H1 (cell line): Measurements from ENCODE around the gene ASXL2. TPM values are rescaled to one million over a fixed set of nuclear protein-coding genes. Genes with fewer than 3 reads are reported as not detected.

Experiments
- CTCF ChIA-PET: fragments of 300-600 bp; sonication (Branson Sonifier 250); formaldehyde crosslinking; loops from one replicate; lab custom pipeline; 2021; ENCODE audit not compliant: partially characterized antibody; lab: Charles Lee
- POLR2A ChIA-PET: fragments of 300-600 bp; sonication (Branson Sonifier 250); formaldehyde crosslinking; loops from one replicate; lab custom pipeline; 2021; ENCODE audit warnings: inconsistent platforms; ENCODE audit not compliant: partially characterized antibody; lab: Charles Lee
- DNase-seq, 2 experiments: peaks; one replicate each; pipeline versions ENCODE4 v3.0.0 to v3.0.0-alpha.2; 2010 to 2022; ENCODE audit warnings: low spot score in 2 of 2, low read depth in 1 of 2, mixed read lengths in 1 of 2
- FAIRE-seq: peaks from 2 replicates; lab custom pipeline; 2011; peaks lifted over from hg19 to GRCh38; lab: Jason Lieb, UNC
- H2AFZ ChIP-seq: 2 replicates; pipeline ENCODE4 v1.8.1; 2012; ENCODE audit warnings: low read length, inconsistent platforms
- H2AK5ac ChIP-seq: 2 replicates; pipeline ENCODE4 v1.6.1; 2013; ENCODE audit warnings: low read depth, low read length
- H2BK120ac ChIP-seq: replicated peaks from 2 replicates; pipeline ENCODE3; 2013; ENCODE audit warnings: low read depth, low read length, inconsistent platforms
- H2BK12ac ChIP-seq: 2 replicates; pipeline ENCODE4 v1.6.1; 2013; ENCODE audit warnings: low read depth, low read length
- H2BK15ac ChIP-seq: 2 replicates; pipeline ENCODE4 v1.6.1; 2013; ENCODE audit warnings: low read length
- H2BK20ac ChIP-seq: 2 replicates; pipeline ENCODE4 v1.6.1; 2013; ENCODE audit warnings: low read length
- H2BK5ac ChIP-seq: 2 replicates; pipeline ENCODE4 v1.6.1; 2013; ENCODE audit warnings: low read depth, low read length
- H3K14ac ChIP-seq: 2 replicates; pipeline ENCODE4 v1.6.1; 2013; ENCODE audit warnings: inconsistent platforms; ENCODE audit not compliant: insufficient read length
- H3K18ac ChIP-seq: 2 replicates; pipeline ENCODE4 v1.6.1; 2013; ENCODE audit warnings: low read length; ENCODE audit errors: extremely low read depth
- H3K23ac ChIP-seq: 2 replicates; pipeline ENCODE4 v1.6.1; 2013; ENCODE audit warnings: inconsistent platforms; ENCODE audit not compliant: insufficient read length
- H3K23me2 ChIP-seq: 2 replicates; pipeline ENCODE4 v1.6.1; 2013; ENCODE audit warnings: low read depth, low read length
- H3K27ac ChIP-seq: 2 replicates; pipeline ENCODE4 v1.6.1; 2011; ENCODE audit warnings: low read depth, low read length, inconsistent platforms
- H3K27me3 ChIP-seq, 4 experiments: replicated peaks in 1 of 4; 1 replicate in 1 of 4; 2 replicates in 3 of 4; pipeline versions ENCODE4 v1.6.1 to v1.8.1; 2011 to 2013; ENCODE audit warnings: low read length in 3 of 4, mild to moderate bottlenecking in 3 of 4, inconsistent platforms in 2 of 4, mixed read lengths in 2 of 4, moderate library complexity in 1 of 4; ENCODE audit not compliant: control insufficient read depth in 3 of 4, insufficient read depth in 3 of 4; ENCODE audit errors: extremely low read depth in 1 of 4
- H3K36me3 ChIP-seq, 4 experiments: 2 replicates each; pipeline versions ENCODE4 v1.6.1 to v1.8.1; 2011 to 2013; ENCODE audit warnings: mild to moderate bottlenecking in 4 of 4, low read length in 3 of 4, moderate library complexity in 2 of 4, control low read depth in 1 of 4, inconsistent platforms in 1 of 4; ENCODE audit not compliant: insufficient read depth in 4 of 4, control insufficient read depth in 2 of 4
- H3K4ac ChIP-seq: replicated peaks from 2 replicates; pipeline ENCODE3; 2013; ENCODE audit warnings: low read length, low read depth, mixed read lengths, inconsistent platforms; ENCODE audit not compliant: insufficient read length
- H3K4me1 ChIP-seq, 4 experiments: replicated peaks in 1 of 4; 1 replicate in 1 of 4; 2 replicates in 3 of 4; pipeline versions ENCODE4 v1.6.1 to v1.8.1; 2011 to 2013; ENCODE audit warnings: low read length in 3 of 4, inconsistent platforms in 2 of 4, mixed read lengths in 1 of 4; ENCODE audit not compliant: insufficient read depth in 4 of 4, control insufficient read depth in 3 of 4
- H3K4me2 ChIP-seq, 2 experiments: 2 replicates each; pipeline versions ENCODE4 v1.6.1 to v1.8.1; 2011 to 2013; ENCODE audit warnings: low read depth in 2 of 2, low read length in 2 of 2, control low read depth in 1 of 2, inconsistent platforms in 1 of 2, mild to moderate bottlenecking in 1 of 2; ENCODE audit not compliant: insufficient read depth in 1 of 2
- H3K4me3 ChIP-seq, 4 experiments: fragments of 200-600, 300-600 bp in 1 of 4; sonication (generic), shearing (Covaris generic), sonication (Bioruptor Twin) in 1 of 4; 2 replicates each; pipeline versions ENCODE4 v1.5.1 to v1.8.1; 2011 to 2016; ENCODE audit warnings: low read length in 4 of 4, low read depth in 3 of 4, control low read depth in 2 of 4, inconsistent platforms in 2 of 4, mild to moderate bottlenecking in 2 of 4, mixed read lengths in 1 of 4, moderate library complexity in 1 of 4; ENCODE audit not compliant: insufficient read depth in 2 of 4; ENCODE audit errors: extremely low read depth in 1 of 4
- H3K56ac ChIP-seq: replicated peaks from 2 replicates; pipeline ENCODE3; 2013; ENCODE audit warnings: low read depth, mild to moderate bottlenecking, mixed read lengths, low read length, inconsistent platforms; ENCODE audit not compliant: insufficient read length
- H3K79me1 ChIP-seq: 2 replicates; pipeline ENCODE4 v1.6.1; 2013; ENCODE audit warnings: low read depth, low read length, control low read depth
- H3K79me2 ChIP-seq, 2 experiments: 2 replicates each; pipeline versions ENCODE4 v1.6.1 to v1.8.1; 2012 to 2013; ENCODE audit warnings: low read length in 2 of 2, mild to moderate bottlenecking in 2 of 2, inconsistent platforms in 1 of 2; ENCODE audit not compliant: insufficient read depth in 2 of 2, control insufficient read depth in 1 of 2
- H3K9ac ChIP-seq, 4 experiments: replicated peaks in 1 of 4; 1 replicate in 1 of 4; 2 replicates in 3 of 4; pipeline versions ENCODE4 v1.6.1 to v1.8.1; 2011 to 2013; ENCODE audit warnings: low read depth in 3 of 4, low read length in 3 of 4, control low read depth in 2 of 4, mild to moderate bottlenecking in 2 of 4, moderate library complexity in 2 of 4, inconsistent platforms in 1 of 4; ENCODE audit errors: extremely low read depth in 1 of 4
- H3K9me3 ChIP-seq, 2 experiments: 2 replicates each; pipeline versions ENCODE4 v1.6.1 to v1.8.1; 2012 to 2013; ENCODE audit warnings: mild to moderate bottlenecking in 2 of 2, moderate library complexity in 2 of 2, control low read depth in 1 of 2, inconsistent platforms in 1 of 2, low read depth in 1 of 2, low read length in 1 of 2, mixed read lengths in 1 of 2; ENCODE audit not compliant: insufficient read depth in 2 of 2
- H4K20me1 ChIP-seq, 2 experiments: replicated peaks in 1 of 2; 2 replicates each; pipeline versions ENCODE3 to v1.8.1; 2011 to 2013; ENCODE audit warnings: inconsistent platforms in 2 of 2, low read length in 2 of 2, mild to moderate bottlenecking in 1 of 2; ENCODE audit not compliant: insufficient read depth in 2 of 2, control insufficient read depth in 1 of 2
- H4K5ac ChIP-seq: 2 replicates; pipeline ENCODE4 v1.6.1; 2013; ENCODE audit warnings: low read length, low read depth, mixed read lengths, inconsistent platforms; ENCODE audit not compliant: insufficient read length
- H4K8ac ChIP-seq: 2 replicates; pipeline ENCODE4 v1.8.0; 2013; ENCODE audit warnings: mild to moderate bottlenecking, moderate library complexity, low read length, inconsistent platforms; ENCODE audit not compliant: insufficient read depth; ENCODE audit errors: extremely low read depth
- H4K91ac ChIP-seq: replicated peaks from 2 replicates; pipeline ENCODE3; 2013; ENCODE audit warnings: low read length, mixed read lengths, inconsistent platforms; ENCODE audit not compliant: insufficient read length
- CREB1 ChIP-seq: IDR thresholded peaks from 2 replicates; pipeline ENCODE4 v1.6.1; 2012; ENCODE audit warnings: inconsistent platforms
- POU5F1 ChIP-seq: IDR thresholded peaks from 2 replicates; pipeline ENCODE4 v1.6.1; 2011; ENCODE audit warnings: low read depth, mild to moderate bottlenecking, low read length, moderate library complexity
- WGBS, 2 experiments: shearing (Covaris generic) in 1 of 2; methylation state at CpG; one replicate each; pipeline versions ENCODE4 v1.1.6 to v1.1.7; 2013 to 2015; ENCODE audit warnings: low lambda C conversion rate in 2 of 2, mixed read lengths in 2 of 2, inconsistent platforms in 1 of 2, low coverage in 1 of 2, missing lambda C conversion rate in 1 of 2; ENCODE audit not compliant: insufficient replicate concordance in 2 of 2, insufficient coverage in 1 of 2, insufficient read length in 1 of 2; ENCODE audit errors: extremely low coverage in 1 of 2, missing lambda C conversion rate in 1 of 2; 5-methylcytosine and 5-hydroxymethylcytosine counted together
- polyA plus RNA-seq, 7 experiments: library from polyadenylated mRNA; depleted of rRNA in 3 of 7; stranded (reverse) in 5 of 7; unstranded in 2 of 7; fragments of >200 nt in 5 of 7; fragments of 200-250 nt in 2 of 7; gene quantifications; 1 replicate in 5 of 7; 2 replicates in 1 of 7; 4 replicates in 1 of 7; pipeline versions ENCODE4 v1.2.1 to v1.2.3, GENCODE V29; 2011 to 2013; ENCODE audit warnings: missing spikeins in 2 of 7, mixed read lengths in 2 of 7
- total RNA-seq: library from RNA; stranded (reverse); fragmentation: NEBNext Ultra II Directional; extraction: Animal tissue kit (Norgen Biotek cat#: 25700); gene quantifications from 2 replicates; pipeline ENCODE4 v1.2.1, GENCODE V29; 2021

The ASXL2 gene
- total and polyA plus RNA-seq, 2 of the 8 experiments (the other 6 are each of a cell fraction or from before 2014, with no cell fraction given), result 7.2 to 41.3 TPM

DNA sequence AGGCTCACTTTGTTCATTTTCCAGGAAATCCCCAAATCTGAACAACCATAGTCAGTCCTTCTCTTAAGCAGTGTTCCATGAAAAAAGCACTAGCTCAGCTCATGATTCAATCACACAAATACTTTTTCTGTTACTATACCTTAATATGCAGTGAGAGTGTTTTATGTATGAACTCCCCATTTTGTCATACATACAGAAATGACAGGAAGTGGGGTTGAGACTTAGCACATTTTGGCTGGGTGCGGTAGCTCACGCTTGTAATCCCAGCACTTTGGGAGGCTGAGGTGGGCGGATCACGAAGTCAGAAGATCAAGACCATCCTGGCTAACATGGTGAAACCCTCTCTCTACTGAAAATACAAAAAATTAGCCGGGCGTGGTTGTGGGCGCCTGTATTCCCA lies 149.7 kb downstream of the ASXL2 start:
- Histone ChIP-seq H2BK120ac (no peak overlapping the region), H3K4me2 (no peak overlapping the region), H3K79me2 (no peaks in the 10 kb centered on the region), H4K91ac (no peak overlapping the region)
- TF ChIP-seq POU5F1, result no peak
- TF ChIP-seq CREB1, result no peak
- TF ChIP-seq, all 59 proteins: peak for 0
- no peaks in the 10 kb centered on the region for H4K20me1 ChIP-seq
- no peak overlapping the region for H2BK20ac ChIP-seq
- CTCF ChIA-PET, result interaction anchor here (1.1 to 2.3 kb wide), 3 partner anchors 10 to 28 kb away, joined by 3 to 6 read pairs (median 5); no protein-coding TSS in a partner anchor
- no peak overlapping the region for H3K4ac ChIP-seq
- no peak overlapping the region for H3K14ac ChIP-seq
- 95% methylated on average over 7 of the region's 7 CpGs; no CpG with 5 or more reads in 1 of the 2 experiments for WGBS, 2 experiments
- no peak overlapping the region for H2BK5ac ChIP-seq
- H4K8ac ChIP-seq, result no peak overlapping the region
- no peaks in the 10 kb centered on the region for H3K79me1 ChIP-seq
- no peaks in the 10 kb centered on the region for H3K27me3 ChIP-seq
- POLR2A ChIA-PET, result no interaction called here
- no peaks in the 10 kb centered on the region for H3K36me3 ChIP-seq
- DNase-seq (no peak), FAIRE-seq (no peak)
- no peak overlapping the region for H3K4me3 ChIP-seq
- H3K56ac ChIP-seq, result no peak overlapping the region
- H3K4me1 ChIP-seq, result no peaks in the 10 kb centered on the region; a peak in 1 of 7 replicates
- H3K18ac ChIP-seq, result no peak overlapping the region
- no peak overlapping the region for H2AK5ac ChIP-seq
- H3K9me3 ChIP-seq, result no peaks in the 10 kb centered on the region; a peak in 1 of 4 replicates
- no peak overlapping the region for H3K27ac ChIP-seq
- no peak overlapping the region for H2AFZ ChIP-seq
- H3K9ac ChIP-seq, result no peak overlapping the region
- H3K23ac ChIP-seq, result no peak overlapping the region
- H2BK12ac ChIP-seq, result no peak overlapping the region
- no peak overlapping the region for H2BK15ac ChIP-seq
- H3K23me2 ChIP-seq, result no peaks in the 10 kb centered on the region
- no peak overlapping the region for H4K5ac ChIP-seq
